Ascending aorta (tissue), 2 donors: ENCODE results near the gene SELENON. TPM values are rescaled to one million over a fixed set of nuclear protein-coding genes. Genes with fewer than 3 reads are reported as not detected.

Experiments
- DNase-seq, 2 donors: peaks; one replicate each; pipeline ENCODE4 v3.0.0-alpha.2; 2019; ENCODE audit warnings: low spot score in 2 of 2
- H3K27ac ChIP-seq, 2 donors: fragments of 200-600 bp; sonication (generic); one replicate each; pipeline ENCODE4 v1.5.1; 2016 to 2017; ENCODE audit warnings: mild to moderate bottlenecking in 1 of 2
- H3K27me3 ChIP-seq: fragments of 200-600 bp; sonication (generic); one replicate; pipeline ENCODE4 v1.5.1; 2017
- H3K36me3 ChIP-seq, 2 donors: fragments of 200-600 bp; sonication (generic); one replicate each; pipeline ENCODE4 v1.5.1; 2016
- H3K4me1 ChIP-seq, 2 donors: fragments of 200-600 bp; sonication (generic); one replicate each; pipeline ENCODE4 v1.5.1; 2016 to 2017; ENCODE audit warnings: mild to moderate bottlenecking in 1 of 2
- H3K4me3 ChIP-seq, 2 donors: fragments of 200-600 bp; sonication (generic); one replicate each; pipeline ENCODE4 v1.5.1; 2016 to 2017; ENCODE audit warnings: mild to moderate bottlenecking in 1 of 2
- H3K9me3 ChIP-seq, 2 donors: fragments of 200-600 bp; sonication (generic); one replicate each; pipeline ENCODE4 v1.5.1; 2016
- CTCF ChIP-seq, 3 experiments: fragments of 200-600 bp in 2 of 3; fragments of 450-650 bp in 1 of 3; sonication (generic) in 2 of 3; IDR thresholded peaks; one replicate each; pipeline ENCODE4 v1.5.1; 2016 to 2019; ENCODE audit warnings: antibody characterized with exemption in 3 of 3, mild to moderate bottlenecking in 1 of 3, moderate library complexity in 1 of 3
- intact Hi-C: fragments of 100-400 bp; cut with DNase I; formaldehyde crosslinking; loops from one replicate; pipeline ENCODE4 v1.15.1; 2023
- total RNA-seq: library from RNA; depleted of rRNA; stranded (reverse); fragments of >200 nt; gene quantifications from one replicate; pipeline ENCODE4 v1.1.0, GENCODE V29; 2016

The SELENON gene
- total RNA-seq, 1 donor from 2014 or later, result 208 TPM

GRCh38 chr1:25793585-25794170 is 6.3 kb upstream of the SELENON start:
- intact Hi-C loops, result no loop called here
- H3K4me1 ChIP-seq, result peaks cover 4 to 5% of the 10 kb centered on the region in 2 donors
- H3K4me3 ChIP-seq, result no peak overlapping the region
- H3K36me3 ChIP-seq, result no peaks in the 10 kb centered on the region
- no peak overlapping the region for H3K27ac ChIP-seq
- H3K27me3 ChIP-seq, result no peaks in the 10 kb centered on the region
- no peak for TF ChIP-seq CTCF (IDR thresholded peaks at IDR 0.05)
- DNase-seq, result no peak
- no peaks in the 10 kb centered on the region for H3K9me3 ChIP-seq

GRCh38 chr1:25794325-25794724 is 5.7 kb upstream of the SELENON start:
- TF ChIP-seq CTCF (IDR thresholded peaks at IDR 0.05), result no peak
- DNase-seq, result no peak
- no peaks in the 10 kb centered on the region for H3K27me3 ChIP-seq
- H3K4me1 ChIP-seq, result peaks cover 4 to 8% of the 10 kb centered on the region in 2 donors
- H3K27ac ChIP-seq, result no peak overlapping the region
- H3K4me3 ChIP-seq, result no peak overlapping the region
- intact Hi-C loops, result no loop called here
- no peaks in the 10 kb centered on the region for H3K36me3 ChIP-seq
- no peaks in the 10 kb centered on the region for H3K9me3 ChIP-seq

GRCh38 chr1:25795211-25795610 is 4.8 kb upstream of the SELENON start:
- H3K36me3 ChIP-seq, result no peaks in the 10 kb centered on the region
- DNase-seq, result no peak
- no peak for TF ChIP-seq CTCF (IDR thresholded peaks at IDR 0.05)
- intact Hi-C loops, result loop anchor here (5.0 kb wide), 2 partner anchors 273 to 293 kb away; no protein-coding TSS in a partner anchor
- H3K9me3 ChIP-seq, result no peaks in the 10 kb centered on the region
- H3K4me3 ChIP-seq, result no peak overlapping the region
- H3K4me1 ChIP-seq, result peaks cover 4 to 12% of the 10 kb centered on the region in 2 donors
- H3K27ac ChIP-seq, result no peak overlapping the region
- H3K27me3 ChIP-seq, result no peaks in the 10 kb centered on the region

GRCh38 chr1:25795946-25796810 is 3.8 kb upstream of the SELENON start:
- Histone ChIP-seq H3K4me3 (peak overlapping the region in 1 of 2 donors; percentile 9), H3K4me1 (peaks cover 4 to 15% of the 10 kb centered on the region in 2 donors), H3K27ac (no peak overlapping the region), H3K9me3 (no peaks in the 10 kb centered on the region), H3K36me3 (no peaks in the 10 kb centered on the region), H3K27me3 (no peaks in the 10 kb centered on the region)
- no peak for DNase-seq
- TF ChIP-seq CTCF (IDR thresholded peaks at IDR 0.05), result no peak
- intact Hi-C loops, result loop anchor here (1.0 to 5.0 kb wide), 5 partner anchors 51 to 294 kb away; no protein-coding TSS in a partner anchor

- no peaks in the 10 kb centered on the region for H3K27me3 ChIP-seq
- no peak overlapping the region for H3K27ac ChIP-seq
- H3K36me3 ChIP-seq, result no peaks in the 10 kb centered on the region
- TF ChIP-seq CTCF (IDR thresholded peaks at IDR 0.05), result peak; percentile 78 to 82 (median 79)
- H3K4me1 ChIP-seq, result peaks cover 4 to 20% of the 10 kb centered on the region in 2 donors
- H3K4me3 ChIP-seq, result peak overlapping the region in 1 of 2 donors; percentile 9
- no peaks in the 10 kb centered on the region for H3K9me3 ChIP-seq
- intact Hi-C loops, result loop anchor here (1.0 to 5.0 kb wide), 5 partner anchors 52 to 295 kb away; no protein-coding TSS in a partner anchor
- DNase-seq, result peak; percentile 33 to 92
Measured at GRCh38 chr1:25796811-25797458, 3.1 kb upstream of the SELENON start.
